Cardiac fibroblast (primary cell): Measurements from ENCODE around the gene TRIM14.

Experiments used
- DNase-seq, 2 donors: peaks; one replicate each; pipeline versions ENCODE4 v3.0.0 to v3.0.0-alpha.2; 2010; ENCODE audit warnings: low read depth in 2 of 2
- H3K4me3 ChIP-seq, 2 donors: replicated peaks in 1 of 2; 1 replicate in 1 of 2; 2 replicates in 1 of 2; pipeline ENCODE4 v1.5.1; 2011; ENCODE audit warnings: low read depth in 2 of 2, low read length in 2 of 2, mild to moderate bottlenecking in 2 of 2, moderate library complexity in 1 of 2
- CTCF ChIP-seq: IDR thresholded peaks from one replicate; pipeline ENCODE4 v1.5.1; 2011; ENCODE audit warnings: low read depth, mild to moderate bottlenecking, low read length, inconsistent platforms

Gene TRIM14

DNA sequence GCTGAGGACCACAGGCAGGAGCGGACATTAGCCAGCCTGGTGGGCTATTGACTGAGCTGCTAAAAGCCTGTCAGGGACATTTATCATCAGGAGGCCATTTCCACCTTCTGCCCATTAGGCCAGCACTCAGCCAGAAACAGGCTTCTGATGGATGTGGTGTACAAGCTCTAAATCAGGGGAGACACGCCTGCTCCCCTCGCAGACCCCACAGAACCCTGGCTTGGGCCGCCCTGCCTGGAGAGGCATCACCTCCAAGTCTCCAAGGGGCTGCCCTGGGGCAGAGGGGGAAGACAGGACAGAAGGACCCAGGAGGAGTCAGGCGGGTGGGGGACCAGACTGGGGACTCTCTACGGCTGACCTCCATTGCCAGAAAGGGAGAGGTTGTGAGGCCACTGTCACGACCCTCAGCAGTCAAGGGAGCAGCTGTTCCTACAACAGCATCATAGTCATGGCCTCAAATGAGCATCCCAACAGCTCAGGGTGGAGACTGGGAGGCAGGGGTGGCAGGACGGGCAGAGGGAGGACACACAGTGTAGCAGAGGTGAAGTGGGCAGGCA lies 24.0 kb upstream of the TRIM14 start:
- no peak for TF ChIP-seq CTCF
- H3K4me3 ChIP-seq, result no peak overlapping the region
- no peak for DNase-seq

GRCh38 chr9:98142182-98142907 lies 23.3 kb upstream of the TRIM14 start:
- no peak for TF ChIP-seq CTCF
- no peak for DNase-seq
- no peak overlapping the region for H3K4me3 ChIP-seq

DNA sequence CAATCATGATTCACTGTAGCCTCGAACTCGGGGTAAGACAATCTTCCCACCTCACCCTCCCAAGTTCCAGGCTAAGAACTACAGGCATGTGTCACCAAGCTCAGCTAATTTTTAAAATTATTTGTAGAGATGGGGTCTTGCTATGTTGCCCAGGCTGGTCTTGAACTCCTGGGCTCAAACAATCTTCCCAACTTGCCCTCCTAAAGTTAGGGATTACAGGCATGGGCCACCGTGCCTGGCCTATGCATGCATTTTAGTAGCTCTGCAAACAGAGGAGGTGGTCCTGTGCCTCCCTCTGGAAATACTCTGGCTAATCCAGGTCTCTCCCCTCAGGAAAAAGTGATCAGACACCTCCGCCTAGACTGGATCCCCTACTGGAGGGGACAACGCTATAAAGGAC lies 21.5 kb upstream of the TRIM14 start:
- no peak for TF ChIP-seq CTCF
- H3K4me3 ChIP-seq, result no peak overlapping the region

GRCh38 chr9:98136489-98136888 lies 17.5 kb upstream of the TRIM14 start:
- DNase-seq, result no peak
- H3K4me3 ChIP-seq, result no peak overlapping the region
- no peak for TF ChIP-seq CTCF

More for the DNA sequence above, 21.5 kb upstream of the TRIM14 start:
- DNase-seq, result no peak

DNA sequence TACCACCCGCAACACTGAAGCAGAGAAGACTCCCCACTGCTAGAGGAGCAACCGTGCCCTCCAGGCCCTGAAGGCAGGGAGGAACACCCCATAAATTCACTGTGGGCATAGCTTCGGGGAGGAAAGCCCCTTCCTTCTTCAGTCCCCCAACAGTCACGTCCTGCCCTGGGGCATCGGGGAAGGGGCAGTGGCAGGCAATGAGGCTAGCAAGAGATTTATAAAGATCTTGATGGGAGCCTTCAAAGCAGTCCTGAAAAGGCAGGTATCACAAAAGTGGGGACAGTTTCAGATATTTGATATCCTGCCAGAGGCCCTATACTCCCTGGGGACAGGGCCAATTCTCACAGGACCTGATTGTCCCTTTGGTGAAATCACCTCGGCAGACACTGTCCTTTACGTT lies 16.9 kb upstream of the TRIM14 start:
- no peak for TF ChIP-seq CTCF
- no peak overlapping the region for H3K4me3 ChIP-seq
- no peak for DNase-seq

GRCh38 chr9:98135558-98135934 lies 16.5 kb upstream of the TRIM14 start:
- no peak overlapping the region for H3K4me3 ChIP-seq
- no peak for TF ChIP-seq CTCF
- DNase-seq, result no peak
